NCI-H1417 treated with DMSO at 0.1 percent for 48 hours (cell line): Measurements from ENCODE around the gene BSPRY.
A peak's percentile ranks its signal among the peaks of the same experiment; 100 is the strongest.

Experiments
- DNase-seq: peaks from one replicate; lab custom pipeline; 2025; lab: John Stamatoyannopoulos, UW

BSPRY gene

DNA sequence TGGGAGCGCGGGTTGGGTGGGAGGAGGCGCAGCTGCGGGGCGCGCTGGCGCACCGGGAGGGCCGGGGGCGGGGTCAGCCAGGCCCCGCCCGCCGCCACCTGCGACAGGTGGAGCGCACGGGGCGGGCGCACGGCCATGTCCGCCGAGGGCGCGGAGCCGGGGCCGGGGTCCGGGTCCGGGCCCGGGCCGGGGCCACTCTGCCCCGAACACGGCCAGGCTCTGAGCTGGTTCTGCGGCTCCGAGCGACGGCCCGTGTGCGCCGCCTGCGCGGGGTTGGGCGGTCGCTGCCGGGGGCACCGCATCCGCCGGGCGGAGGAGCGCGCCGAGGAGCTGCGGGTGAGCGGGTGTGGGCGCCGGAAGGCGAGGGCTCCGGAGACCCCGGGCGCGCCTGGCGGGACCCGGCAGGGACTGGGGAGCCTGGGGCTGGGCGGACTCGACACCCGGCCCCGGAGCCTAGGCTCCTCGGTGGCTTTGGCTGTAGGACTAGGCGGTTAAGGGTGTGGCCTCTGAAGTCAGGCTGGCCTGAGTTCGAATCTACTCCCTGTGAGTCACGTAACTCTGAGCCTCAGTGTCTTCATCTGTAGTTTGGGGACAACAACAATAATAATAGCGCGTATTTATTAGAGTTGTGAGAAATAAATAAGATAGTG, at the start of gene BSPRY:
Gene BSPRY, plus strand, starts transcription at position 97 of the 650 bp plus-strand sequence. Its CDS starts 39 bp downstream, at position 136.
- DNase-seq = no peak

DNA sequence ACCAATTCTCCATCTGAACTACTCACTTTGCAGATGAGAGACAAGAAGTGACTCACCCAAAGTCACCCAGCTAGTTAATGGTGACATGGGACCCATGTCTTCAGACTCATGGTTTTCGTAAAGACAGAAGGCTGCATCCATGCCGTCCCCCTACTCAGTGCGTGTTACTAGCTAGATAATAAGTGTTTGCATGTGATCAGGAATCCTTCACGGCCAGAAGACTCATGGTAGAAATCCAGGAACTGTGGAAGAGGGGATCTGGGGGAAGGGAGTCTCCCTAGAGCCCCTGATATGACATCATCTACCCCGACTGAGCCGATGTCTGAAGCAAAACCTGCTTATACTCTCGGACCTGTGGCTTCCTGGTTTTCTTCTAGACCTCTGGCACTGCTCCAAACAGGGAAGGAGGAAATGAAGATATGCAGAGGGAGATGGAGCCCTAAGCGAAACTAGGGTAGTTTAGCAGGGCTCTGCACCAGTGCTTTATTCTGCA, 49.5 kb upstream of the BSPRY start:
- DNase-seq = no peak

DNA sequence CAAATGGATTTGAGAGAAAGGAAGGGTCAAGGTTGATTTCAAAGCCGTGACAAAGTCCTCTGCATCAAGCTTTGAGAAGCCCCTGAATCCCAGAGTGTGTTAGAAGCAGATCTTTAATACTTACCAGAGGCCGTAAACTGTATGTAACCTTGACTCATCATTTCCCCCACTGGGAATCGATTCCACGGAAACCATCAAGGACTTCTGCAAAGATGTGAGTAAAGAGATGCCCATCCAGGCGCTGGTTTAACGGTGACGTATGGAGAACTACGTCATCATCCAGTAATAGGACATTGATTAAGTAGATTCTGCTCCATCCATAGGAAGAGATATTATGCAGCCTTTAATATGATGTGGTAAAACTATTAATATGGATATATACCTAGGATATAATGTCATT, 47.8 kb upstream of the BSPRY start:
- DNase-seq = no peak

DNA sequence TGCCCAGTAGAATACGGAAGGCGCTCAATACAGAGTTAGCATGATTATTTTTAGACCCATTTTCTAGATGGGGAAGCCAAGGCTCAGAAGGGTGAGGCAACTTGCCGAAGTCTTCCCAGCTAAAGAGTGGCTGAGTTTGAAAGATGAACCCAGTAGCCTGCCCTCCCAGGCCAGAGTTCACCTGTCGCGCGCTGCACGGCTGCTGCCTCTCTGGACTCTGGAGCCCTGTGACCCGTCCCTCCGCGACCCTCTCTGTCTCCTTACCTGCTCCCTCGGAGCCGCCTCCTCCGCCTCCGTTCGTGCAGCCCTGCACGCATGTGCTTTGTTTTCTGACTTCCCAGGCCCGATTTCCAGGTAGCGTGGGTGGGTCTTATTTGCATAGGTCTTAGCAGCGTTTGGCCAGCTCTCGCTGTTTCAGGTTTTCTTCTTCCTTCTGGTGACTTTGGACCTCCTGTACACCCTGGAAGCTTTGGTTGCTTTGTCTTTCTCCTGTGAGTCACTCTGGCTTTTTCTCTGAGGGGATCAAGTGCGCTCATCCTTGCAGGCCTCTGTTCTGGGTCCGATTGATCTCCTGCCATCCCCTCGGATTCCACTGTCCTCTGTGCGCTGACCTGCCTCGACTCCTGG, 46.4 kb upstream of the BSPRY start, which contains the start of gene RNF183:
Gene RNF183, minus strand, starts transcription at position 585 of the 627 bp plus-strand sequence. CDS start 5,192 bp downstream, outside the sequence.
- DNase-seq = no peak

DNA sequence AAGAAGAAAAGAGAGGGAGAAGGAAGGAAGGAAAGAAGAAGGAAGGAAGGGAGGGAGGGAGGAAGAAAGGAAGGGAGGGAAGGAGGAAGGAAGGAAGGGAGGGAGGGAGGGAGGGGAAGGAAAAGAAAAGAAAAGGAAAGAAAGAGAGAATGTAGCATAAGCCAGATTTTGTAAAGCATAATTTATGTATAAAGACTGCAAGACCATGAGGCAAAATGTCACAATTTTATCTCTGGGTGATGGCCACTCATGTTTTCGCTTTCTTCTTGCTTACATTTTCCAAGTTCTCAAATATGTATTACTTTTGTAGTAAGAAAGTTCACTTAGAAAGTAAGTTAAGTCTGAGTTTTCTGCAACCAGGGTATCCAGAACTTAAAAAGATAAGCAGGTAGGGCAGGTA, 42.8 kb upstream of the BSPRY start:
- DNase-seq = no peak

DNA sequence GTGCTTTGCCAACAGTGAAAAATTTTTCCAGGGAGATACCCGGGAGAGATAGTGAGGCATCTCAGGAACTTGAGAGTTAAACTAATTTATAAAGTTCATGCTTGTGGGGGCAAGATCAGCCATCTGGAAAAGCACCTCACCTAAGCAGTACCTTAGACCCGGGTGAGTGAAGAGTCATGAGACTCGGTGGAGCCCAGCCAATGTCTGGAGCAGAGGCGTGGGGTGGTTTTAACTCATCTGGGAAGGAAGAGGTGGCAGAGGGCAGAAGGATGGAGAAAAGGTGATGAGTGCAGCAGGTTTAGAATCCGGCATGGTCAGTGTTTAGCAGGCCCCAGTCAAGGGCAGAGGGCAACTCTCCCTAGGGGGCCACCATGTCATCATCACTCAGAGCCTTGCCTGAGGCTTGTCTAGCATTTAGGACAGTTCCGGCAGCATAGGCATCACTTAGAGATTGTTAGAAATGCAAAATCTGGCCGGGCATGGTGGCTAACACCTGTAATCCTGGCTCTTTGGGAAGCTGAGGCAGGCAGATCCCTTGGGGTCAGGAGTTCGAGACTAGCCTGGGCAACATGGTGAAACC, 41.9 kb upstream of the BSPRY start:
- DNase-seq = no peak

DNA sequence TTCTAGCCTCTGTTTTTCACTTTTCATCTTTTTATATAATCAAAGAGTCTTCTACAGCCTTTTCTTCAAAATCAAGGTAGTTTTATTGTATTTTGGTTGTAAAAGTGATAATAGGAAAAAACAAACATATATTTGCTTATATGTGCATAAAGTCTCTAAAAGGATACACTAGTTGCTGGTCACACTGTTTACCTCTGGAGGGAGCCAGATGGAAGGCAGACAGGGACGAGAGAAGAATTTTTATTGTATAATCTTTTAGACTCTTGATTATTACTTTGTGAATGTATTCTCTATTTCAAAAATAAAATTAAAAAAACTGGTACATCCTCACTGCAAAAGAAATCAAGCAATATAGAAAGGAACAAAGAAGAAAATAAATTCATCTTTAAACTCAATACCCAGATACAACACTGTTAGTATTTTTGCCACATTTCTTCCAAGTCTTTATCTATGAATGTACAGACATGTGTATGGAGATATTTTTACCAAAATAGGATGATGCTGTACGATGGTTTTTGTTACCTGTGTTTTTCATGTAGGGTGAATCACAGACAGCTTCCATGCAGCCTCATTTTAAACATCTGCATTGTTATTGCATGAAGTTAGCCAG, 40.0 kb upstream of the BSPRY start:
- no peak for DNase-seq

DNA sequence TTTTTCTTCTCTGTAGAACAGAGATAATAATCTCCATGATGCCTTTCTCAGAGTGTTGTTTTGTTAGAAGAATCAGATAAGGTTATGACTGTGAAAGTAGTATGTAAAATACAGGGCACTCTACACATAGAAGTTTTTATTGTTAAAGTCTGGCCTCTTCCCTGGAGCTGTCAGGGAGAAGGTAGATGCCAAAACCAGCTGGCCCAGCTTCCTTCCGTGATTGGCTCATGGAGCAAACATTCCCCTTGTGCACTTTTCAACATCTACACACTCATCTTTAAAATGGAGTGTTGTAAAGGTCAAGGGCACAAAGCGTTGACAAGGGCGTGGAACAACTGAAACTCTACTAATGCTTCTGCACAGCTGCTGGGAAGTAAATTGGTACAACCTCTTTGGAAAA, 38.8 kb upstream of the BSPRY start:
- DNase-seq = no peak

DNA sequence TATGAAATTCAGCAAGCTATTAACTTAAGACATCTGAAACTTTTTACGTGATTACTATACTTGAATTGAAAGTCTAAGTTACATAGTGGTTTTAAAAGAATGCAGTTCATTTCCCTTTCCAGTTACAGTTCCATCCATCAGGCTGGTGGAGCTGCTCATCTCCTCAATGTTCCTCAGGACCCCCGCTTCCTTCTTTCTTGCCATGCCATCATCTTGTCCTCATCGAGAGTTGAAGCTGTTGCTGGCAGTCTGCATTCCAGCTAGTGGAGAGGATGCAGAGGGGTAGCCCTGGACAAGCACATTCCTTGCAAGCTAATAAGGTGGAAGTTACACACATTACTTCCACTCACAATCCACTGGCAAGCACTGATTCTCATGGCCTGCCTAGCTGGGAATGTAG, 37.4 kb upstream of the BSPRY start:
- DNase-seq = no peak

DNA sequence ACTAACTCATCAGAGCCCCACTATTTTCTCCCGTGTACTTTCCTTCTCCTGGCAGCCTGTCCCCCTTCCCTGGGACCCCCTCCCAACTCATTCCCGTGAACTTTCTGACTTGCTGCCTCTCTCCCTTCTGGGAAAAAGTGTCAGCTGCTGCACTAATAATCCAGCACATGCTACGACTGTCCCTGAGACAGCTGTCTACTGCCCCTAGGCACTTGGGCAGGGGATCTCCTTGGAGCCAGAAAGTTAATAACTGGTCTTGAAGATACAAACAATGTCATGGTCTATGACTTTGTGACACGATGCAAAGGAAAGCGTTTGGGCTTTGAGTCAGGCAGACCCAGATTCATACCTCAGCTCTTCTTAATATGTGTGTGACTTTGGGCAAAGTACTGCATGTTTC, 36.1 kb upstream of the BSPRY start:
- DNase-seq = no peak

DNA sequence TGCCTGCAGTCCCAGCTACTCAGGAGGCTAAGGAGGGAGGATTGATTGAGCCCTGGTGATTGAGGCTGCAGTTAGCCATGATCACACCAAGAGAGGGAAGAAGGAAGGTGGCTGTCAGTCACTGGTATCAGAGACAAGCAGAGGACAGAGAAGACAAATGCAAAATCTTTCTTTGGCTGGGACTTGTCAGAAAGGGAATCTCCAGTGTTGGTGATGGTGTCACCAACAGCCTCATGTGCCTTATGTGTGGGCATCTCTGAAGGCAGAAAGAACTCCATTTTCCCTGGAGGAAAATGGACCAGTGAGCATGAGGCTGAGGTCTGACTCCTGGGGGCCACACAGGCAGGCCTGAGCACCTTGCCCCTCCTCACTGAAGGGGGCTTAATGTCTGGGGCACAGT, 34.1 kb upstream of the BSPRY start:
- DNase-seq = no peak

DNA sequence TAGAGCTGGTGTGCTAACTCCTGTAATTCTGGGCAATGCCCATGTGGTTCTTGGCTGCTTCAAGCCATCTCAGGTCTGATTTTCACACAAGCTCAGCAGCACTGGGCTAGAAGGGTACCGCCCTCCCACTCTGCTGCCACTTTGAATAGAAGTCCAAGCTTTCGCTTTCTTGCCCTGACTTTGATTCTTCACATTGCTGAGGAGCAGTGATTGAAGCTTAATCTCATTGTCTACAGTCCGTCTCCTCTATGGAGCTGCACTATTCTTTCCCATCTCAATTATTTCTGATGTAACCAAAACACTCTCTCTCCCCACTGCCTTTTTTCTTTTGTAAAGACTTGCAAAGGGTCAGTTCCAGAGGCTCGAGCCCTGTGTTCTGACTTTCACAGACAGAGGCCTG, 33.3 kb upstream of the BSPRY start:
- no peak for DNase-seq

DNA sequence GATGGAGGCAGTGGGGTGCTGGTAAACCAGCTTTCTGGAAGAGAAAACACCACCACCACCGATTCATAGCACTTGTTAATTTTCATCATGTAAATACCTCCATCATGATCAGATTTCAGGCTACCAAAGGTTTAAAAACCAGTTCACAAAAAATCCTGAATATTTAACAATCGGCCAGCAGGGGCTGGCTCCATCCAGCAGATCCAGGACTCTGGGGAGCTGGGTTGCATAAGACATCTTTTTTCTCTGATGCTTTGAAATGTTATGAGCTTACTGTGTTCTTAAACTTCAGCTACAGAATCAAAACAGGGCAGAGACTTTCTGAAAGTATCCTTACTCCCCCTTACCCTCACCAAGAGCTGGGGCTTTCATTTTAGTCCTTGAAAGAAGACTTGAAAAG, 31.6 kb upstream of the BSPRY start:
- no peak for DNase-seq

DNA sequence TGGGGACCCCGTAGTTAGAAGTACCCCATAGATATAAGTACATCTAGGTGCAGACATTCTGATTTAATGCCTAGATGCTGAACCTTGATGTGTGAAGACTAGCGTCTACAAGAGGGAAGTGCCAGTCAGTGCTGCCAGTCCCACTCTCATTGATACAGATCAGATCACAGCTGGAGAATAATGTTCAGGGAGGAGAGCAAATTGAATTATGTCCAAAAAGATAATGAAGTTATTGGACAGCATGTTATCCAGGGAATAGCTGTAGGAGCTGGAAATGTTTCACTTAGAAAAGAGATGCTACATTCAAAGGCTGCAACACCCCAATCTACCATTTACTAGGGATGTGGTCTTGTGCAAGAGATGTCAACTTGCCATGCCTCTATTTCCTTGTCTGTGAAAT, 30.3 kb upstream of the BSPRY start:
- DNase-seq = no peak

DNA sequence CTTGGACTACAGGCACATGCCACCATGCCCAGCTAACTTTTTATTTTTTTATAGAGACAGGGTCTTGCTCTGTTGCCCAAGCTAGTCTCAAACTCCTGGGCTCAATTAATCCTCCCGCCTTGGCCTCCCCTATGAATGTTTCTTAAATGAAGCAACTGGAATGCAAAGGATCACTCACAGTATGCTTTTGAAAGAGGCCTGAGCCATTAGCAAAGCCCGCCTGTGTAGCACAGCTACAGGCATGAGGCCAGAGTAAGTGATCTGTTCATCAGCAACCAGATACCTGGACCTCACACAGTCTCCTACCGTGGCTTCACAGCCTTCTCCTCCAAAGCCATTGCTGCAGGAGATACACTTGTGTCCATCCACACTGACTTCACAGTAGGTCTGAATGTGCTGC, 29.3 kb upstream of the BSPRY start:
- DNase-seq = no peak

DNA sequence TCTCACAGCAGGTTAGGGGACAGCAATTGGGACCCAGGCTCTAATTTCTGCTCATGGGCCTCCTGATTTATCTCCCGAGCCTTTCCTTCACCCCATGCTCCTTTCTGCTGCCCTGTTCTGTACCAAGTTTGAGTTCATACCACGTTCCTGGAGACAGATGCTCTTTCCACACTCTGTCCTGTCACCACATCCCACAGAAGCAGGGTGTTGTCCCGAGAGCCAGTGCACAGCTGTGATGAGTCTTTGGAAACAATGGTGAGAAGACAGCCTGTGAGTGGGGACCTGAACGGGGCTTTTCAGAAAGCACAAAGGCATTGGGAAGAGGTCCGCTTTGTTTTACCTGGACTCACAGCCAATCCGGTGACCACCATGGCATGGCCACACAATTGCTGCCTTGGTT, 26.7 kb upstream of the BSPRY start:
- no peak for DNase-seq

DNA sequence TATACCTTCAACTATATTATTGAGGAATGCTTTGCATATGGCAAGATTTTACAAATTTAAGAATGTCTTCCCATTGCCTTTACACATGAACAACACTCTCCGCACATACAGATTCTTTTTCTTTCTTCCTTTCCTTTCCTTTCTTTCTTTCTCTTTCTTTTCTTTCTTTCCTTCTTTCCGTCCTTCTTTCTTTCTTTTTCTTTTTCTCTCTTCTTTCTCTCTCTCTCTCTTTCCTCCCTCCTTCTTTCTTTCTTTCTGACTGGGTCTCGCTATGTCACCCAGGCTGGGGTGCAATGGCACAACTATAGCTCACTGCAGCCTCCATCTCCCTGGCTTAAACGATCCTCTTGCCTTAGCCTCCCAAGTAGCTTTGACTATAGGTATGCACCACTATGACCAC, 23.1 kb upstream of the BSPRY start:
- no peak for DNase-seq

DNA sequence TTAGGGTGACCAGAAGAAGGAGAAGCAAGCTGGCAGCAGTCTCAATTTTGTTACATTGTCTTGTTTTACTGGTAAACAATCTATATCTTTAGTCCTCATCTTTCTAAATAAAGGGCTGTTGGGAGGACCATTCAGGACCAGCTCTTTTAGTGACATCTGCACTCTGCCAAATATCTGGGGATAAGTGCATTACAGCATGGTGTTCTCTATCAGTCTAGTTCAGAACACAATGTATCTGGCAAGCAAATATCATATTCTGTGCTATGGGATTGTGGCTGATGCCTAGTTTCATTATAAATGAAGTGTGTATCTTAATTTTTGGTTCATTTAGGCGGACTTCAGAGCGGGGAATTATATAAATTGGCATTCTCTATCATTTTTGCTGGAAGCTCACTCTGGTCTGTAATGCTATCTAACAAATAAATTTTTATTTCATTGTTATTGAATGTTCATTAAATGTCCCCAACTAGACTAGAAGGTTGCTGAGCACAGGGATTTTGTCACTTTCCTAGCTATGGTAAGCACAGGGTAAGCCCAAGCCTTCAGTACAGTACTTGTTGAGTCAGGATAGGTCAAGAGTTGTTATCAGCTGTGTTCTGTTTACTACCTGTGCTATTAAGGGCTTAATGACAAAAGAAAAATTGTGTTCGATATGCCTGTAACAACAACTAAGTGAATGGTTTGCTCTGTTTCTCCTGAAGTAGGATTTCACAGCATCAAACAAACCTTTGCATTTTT, 21.1 kb upstream of the BSPRY start:
- no peak for DNase-seq

DNA sequence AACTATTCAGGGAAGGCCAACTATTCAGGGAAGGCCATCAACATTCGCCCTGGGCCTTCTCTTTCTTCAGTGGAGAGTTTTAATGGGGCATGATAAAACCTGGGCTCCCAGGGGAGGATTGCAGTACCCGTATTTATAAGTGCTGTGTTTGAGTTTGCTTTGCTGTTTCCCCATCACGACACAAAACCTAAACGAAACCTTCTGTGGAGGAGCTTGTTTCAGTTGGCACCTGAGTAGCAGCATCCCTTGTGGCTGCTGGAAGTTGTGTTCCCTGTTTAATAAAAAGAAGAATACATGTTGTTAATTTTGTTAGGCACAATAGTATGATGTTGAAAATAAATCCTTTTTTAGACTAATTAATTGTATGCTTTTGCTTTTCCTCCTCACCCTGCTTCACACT, 17.6 kb upstream of the BSPRY start:
- no peak for DNase-seq

DNA sequence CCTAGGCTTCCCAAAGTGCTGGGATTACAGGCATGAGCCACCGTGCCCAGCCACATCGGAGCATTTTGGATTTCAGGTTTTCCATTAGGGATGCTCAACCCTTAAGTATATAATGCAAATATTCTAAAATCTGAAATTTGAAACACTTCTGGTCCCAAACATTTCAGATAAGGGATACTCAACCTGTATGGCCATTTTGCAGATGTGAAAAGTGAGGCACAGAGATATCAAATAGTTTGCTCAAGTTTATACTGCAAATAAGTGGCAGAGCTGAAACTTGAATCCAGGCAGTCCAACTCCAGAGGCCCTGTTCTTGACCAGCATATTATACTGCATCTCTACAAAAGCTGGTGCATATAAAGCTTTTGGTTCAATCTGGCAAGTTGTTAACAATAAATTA, 11.6 kb upstream of the BSPRY start:
- no peak for DNase-seq

DNA sequence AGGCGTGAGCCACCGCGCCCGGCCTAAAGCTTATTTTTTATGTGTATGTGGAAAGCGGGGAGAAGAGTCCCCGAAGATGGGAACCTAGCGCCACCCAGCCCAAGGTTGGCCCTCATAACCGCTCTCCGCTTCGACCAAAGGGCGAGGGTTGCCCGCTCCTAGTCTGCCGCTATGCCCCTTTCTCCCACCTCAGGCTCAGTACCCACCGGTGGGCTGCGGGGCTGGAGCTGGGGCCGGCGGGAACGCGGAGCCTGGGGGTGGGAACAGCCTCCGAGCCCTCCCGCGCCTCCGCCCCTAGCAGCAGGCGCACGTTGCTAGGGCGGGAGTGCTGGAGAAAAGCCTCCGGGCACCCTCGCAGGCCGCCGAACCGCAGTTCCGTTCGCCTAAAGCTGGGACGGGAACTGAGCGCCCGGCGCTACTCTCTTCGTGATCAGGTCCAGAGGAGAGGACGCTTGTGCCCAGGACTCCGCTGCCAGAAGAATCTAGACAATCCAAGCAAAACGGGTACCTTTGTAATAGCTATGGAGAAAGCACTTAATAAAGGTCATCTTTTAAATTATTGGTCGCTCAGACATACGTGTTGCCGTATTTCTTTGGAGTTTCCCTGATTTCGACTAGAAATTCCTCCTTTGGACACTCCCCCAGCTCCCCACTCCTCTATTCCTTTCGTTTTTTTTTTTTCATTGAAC, 9.2 kb upstream of the BSPRY start, which contains the start of gene WDR31:
Gene WDR31, minus strand, starts transcription at position 265 of the 689 bp plus-strand sequence. CDS start 8,253 bp downstream, outside the sequence.
- DNase-seq = peak; percentile 62
